Right atrium auricular region (tissue), 2 donors: ENCODE results near the gene CKS1B. TPM values are rescaled to one million over a fixed set of nuclear protein-coding genes. Genes with fewer than 3 reads are reported as not detected.
"Not testable (repeated sequence)": the region's sequence is repeated elsewhere in the genome, so short reads cannot be mapped to it uniquely, and the experiment has no call there.

ENCODE experiments used
- DNase-seq: peaks from one replicate; pipeline ENCODE4 v3.0.0-alpha.2; 2019; ENCODE audit warnings: low spot score
- H3K27ac ChIP-seq, 2 donors: fragments of 200-600 bp; sonication (generic); 1 replicate in 1 of 2; 2 replicates in 1 of 2; pipeline ENCODE4 v1.5.1; 2016 to 2019
- H3K27me3 ChIP-seq, 2 donors: fragments of 200-600 bp; sonication (generic); one replicate each; pipeline versions ENCODE4 v1.5.1 to v1.6.0; 2017 to 2019
- H3K36me3 ChIP-seq: fragments of 200-600 bp; sonication (generic); one replicate; pipeline ENCODE4 v1.5.1; 2016
- H3K4me1 ChIP-seq, 2 donors: fragments of 200-600 bp; sonication (generic); one replicate each; pipeline versions ENCODE4 v1.5.1 to v1.6.0; 2017 to 2019
- H3K4me3 ChIP-seq, 2 donors: fragments of 200-600 bp; sonication (generic); 1 replicate in 1 of 2; 2 replicates in 1 of 2; pipeline ENCODE4 v1.5.1; 2017 to 2019; ENCODE audit warnings: mild to moderate bottlenecking in 1 of 2, moderate library complexity in 1 of 2
- H3K9me3 ChIP-seq, 2 donors: fragments of 200-600 bp; sonication (generic); one replicate each; pipeline ENCODE4 v1.5.1; 2019
- CTCF ChIP-seq, 2 donors: fragments of 200-600 bp; sonication (generic); IDR thresholded peaks; one replicate each; pipeline ENCODE4 v1.5.1; 2019; ENCODE audit warnings: antibody characterized with exemption in 2 of 2
- total RNA-seq, 2 donors: library from RNA; depleted of rRNA; stranded (reverse); fragments of >200 nt; gene quantifications; one replicate each; pipeline ENCODE4 v1.1.0, GENCODE V29; 2016

CKS1B gene
- total RNA-seq, 2 donors from 2014 or later = 20.0 to 23.8 TPM

GRCh38 chr1:154983776-154984466 lies 9.4 kb downstream of the CKS1B start:
- H3K4me3 ChIP-seq = peak overlapping the region; percentile 60 to 71
- H3K36me3 ChIP-seq = peaks cover 11% of the 10 kb centered on the region
- no peaks in the 10 kb centered on the region for H3K27me3 ChIP-seq
- H3K27ac ChIP-seq = peak overlapping the region; percentile 62 to 65
- peaks cover 0 to 17% of the 10 kb centered on the region in 2 donors for H3K4me1 ChIP-seq
- no peak for TF ChIP-seq CTCF (IDR thresholded peaks at IDR 0.05)
- H3K9me3 ChIP-seq = no peaks in the 10 kb centered on the region
- no peak for DNase-seq

GRCh38 chr1:154986736-154987135 lies 12.3 kb downstream of the CKS1B start:
- not testable (repeated sequence) for H3K27me3 ChIP-seq, H3K4me3 ChIP-seq, DNase-seq, H3K9me3 ChIP-seq, H3K27ac ChIP-seq
- Histone ChIP-seq H3K4me1 (peaks cover 0 to 17% of the 10 kb centered on the region in 2 donors), H3K36me3 (peaks cover 25% of the 10 kb centered on the region)

- Histone ChIP-seq H3K27ac (no peak overlapping the region), H3K4me3 (no peak overlapping the region), H3K9me3 (no peaks in the 10 kb centered on the region), H3K36me3 (peaks cover 25% of the 10 kb centered on the region), H3K27me3 (no peaks in the 10 kb centered on the region), H3K4me1 (peaks cover 0 to 15% of the 10 kb centered on the region in 2 donors)
- DNase-seq = no peak
- TF ChIP-seq CTCF (IDR thresholded peaks at IDR 0.05) = no peak
These were observed 12.8 kb downstream of the CKS1B start for GRCh38 chr1:154987326-154987725.

- no peak overlapping the region for H3K27ac ChIP-seq
- H3K9me3 ChIP-seq = no peaks in the 10 kb centered on the region
- TF ChIP-seq CTCF (IDR thresholded peaks at IDR 0.05) = no peak
- peaks cover 25% of the 10 kb centered on the region for H3K36me3 ChIP-seq
- DNase-seq = no peak
- no peak overlapping the region for H3K4me3 ChIP-seq
- H3K4me1 ChIP-seq = peaks cover 0 to 10% of the 10 kb centered on the region in 2 donors
- H3K27me3 ChIP-seq = no peaks in the 10 kb centered on the region
These were observed 13.8 kb downstream of the CKS1B start for GRCh38 chr1:154988058-154988954.

- peaks cover 25% of the 10 kb centered on the region for H3K36me3 ChIP-seq
These were observed 14.8 kb downstream of the CKS1B start for GRCh38 chr1:154989195-154989860.

More at GRCh38 chr1:154989195-154989860, 14.8 kb downstream of the CKS1B start:
- Histone ChIP-seq H3K27me3 (no peaks in the 10 kb centered on the region), H3K4me3 (no peak overlapping the region), H3K9me3 (no peaks in the 10 kb centered on the region), H3K4me1 (peaks cover 0 to under 1% of the 10 kb centered on the region in 2 donors), H3K27ac (no peak overlapping the region)
- DNase-seq = no peak
- TF ChIP-seq CTCF (IDR thresholded peaks at IDR 0.05) = no peak
